Activated gamma-delta T cell (primary cell): ENCODE results near the gene KRT16.
"Not testable (repeated sequence)": the region's sequence is repeated elsewhere in the genome, so short reads cannot be mapped to it uniquely, and the experiment has no call there.

Source experiments
- DNase-seq: peaks from one replicate; lab custom pipeline; 2025; lab: John Stamatoyannopoulos, UW

The KRT16 gene

GRCh38 chr17:41583137-41584127 lies 29.1 kb downstream of the KRT16 start:
- no peak for DNase-seq

DNA sequence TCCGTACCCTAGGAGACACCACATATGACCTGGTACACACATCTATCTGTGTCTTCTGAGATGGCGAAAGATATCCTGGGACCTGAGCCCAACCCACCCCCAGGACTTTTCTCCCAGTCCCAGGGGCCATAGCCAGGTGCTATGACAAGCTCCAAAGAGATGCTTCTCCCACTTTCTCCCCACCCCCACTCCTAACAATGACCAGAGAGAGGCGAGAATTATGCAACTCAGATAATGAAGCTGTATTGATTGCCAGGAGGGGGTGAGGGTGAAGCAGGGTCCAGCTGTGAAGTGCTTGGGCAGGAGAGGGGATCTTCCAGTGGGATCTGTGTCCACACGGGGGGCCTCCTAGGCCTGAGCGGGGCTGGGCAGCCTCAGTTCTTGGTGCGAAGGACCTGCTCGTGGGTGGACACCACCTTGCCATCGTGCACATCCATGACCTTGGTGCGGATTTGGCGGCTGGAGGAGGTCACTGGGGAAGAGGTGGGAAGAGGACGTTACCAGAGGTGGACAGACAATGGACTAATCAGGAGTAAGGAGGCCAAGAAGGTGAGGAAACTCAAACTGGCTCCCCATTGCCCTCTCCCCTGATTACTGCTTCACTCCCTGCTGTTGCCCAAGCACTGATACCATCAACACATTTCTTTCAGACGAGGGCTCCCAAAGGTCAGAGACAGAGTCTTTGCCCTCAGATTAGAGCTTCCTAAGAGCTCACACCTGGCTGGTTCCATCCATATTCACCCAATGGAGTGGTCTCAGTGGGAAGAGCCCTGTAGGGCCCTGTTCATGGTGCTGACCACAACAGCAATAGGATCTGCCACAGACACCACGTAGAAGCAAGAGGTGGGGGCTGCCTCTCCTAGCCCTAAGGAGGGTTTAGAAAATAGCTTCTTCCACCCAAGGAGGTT lies 30.3 kb downstream of the KRT16 start:
- not testable (repeated sequence) for DNase-seq

- DNase-seq: no peak
Measured at GRCh38 chr17:41581366-41582060, 31.1 kb downstream of the KRT16 start.

DNA sequence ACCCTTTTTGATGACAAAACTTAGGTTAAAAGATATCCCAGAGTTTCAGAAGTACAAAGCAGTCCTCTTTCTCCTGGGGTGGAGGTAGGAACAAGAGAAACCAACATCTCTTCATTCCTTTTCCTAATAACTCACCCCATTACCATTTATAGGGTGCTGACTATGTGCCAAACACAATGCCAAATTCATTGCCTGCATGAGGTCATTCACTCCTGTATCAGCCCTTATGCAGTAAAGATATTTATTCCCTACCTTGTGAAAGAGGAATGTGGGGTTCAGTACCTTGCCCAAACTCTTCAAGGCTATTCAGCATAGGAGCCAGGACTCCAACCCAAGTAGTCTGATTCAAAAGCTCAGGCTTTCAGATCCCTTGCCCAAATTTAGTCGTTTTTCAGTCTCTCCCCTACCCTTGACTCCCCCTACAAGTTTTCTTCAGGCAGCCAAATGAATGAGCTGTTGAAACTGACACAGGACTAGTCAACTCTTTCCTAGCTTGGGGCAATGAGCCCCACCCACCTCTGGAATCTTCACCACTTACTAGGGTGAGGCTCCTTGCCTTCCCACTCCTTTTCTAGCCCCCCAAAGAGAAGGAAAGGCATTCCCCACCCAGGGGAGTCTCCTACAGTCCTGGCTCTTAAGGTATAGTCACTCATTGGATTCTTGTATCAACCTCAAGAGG lies 31.7 kb downstream of the KRT16 start:
- DNase-seq: no peak

DNA sequence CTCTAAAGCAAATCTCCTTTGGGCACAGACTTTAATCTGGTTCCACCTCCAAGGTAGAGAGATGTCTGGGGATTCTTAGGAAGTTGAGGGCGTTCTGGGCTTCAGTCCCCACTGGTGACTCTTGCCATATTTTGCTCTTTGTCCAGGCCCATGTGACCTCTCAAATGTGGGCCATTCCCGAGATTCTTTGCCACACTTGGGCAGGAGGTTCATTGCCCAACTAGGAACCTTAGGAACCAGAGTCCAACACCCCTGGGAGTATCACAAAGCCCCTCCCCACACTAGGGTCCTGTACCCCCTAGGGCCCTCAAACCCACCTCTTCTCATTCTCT lies 32.4 kb downstream of the KRT16 start:
- DNase-seq: no peak

- no peak for DNase-seq
Measured at GRCh38 chr17:41579484-41580243, 32.9 kb downstream of the KRT16 start.

GRCh38 chr17:41578971-41579370 lies 33.6 kb downstream of the KRT16 start:
- no peak for DNase-seq

- DNase-seq: no peak
Measured at GRCh38 chr17:41578538-41578937, 34.0 kb downstream of the KRT16 start.

DNA sequence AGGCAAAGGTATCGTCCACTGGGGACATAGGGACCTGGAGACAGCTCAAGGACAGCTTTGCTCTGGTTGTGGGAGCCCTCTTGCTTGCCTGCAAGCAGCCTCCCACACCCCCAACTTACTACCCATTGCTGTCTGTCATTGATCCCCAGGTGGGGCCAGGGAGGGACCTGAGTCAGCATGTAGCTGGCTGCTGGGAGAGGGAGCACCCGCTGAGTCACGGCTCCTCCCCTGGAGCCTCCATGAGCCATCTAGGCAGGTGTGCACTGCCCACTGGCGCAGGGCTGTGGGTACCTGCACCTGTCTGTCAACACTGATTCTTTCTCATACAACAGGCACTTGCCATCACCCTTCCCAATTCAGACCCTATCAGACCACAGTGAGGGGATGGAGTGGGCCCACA lies 35.8 kb downstream of the KRT16 start:
- not testable (repeated sequence) for DNase-seq

- DNase-seq: no peak
Measured at GRCh38 chr17:41575336-41575735, 37.2 kb downstream of the KRT16 start.

DNA sequence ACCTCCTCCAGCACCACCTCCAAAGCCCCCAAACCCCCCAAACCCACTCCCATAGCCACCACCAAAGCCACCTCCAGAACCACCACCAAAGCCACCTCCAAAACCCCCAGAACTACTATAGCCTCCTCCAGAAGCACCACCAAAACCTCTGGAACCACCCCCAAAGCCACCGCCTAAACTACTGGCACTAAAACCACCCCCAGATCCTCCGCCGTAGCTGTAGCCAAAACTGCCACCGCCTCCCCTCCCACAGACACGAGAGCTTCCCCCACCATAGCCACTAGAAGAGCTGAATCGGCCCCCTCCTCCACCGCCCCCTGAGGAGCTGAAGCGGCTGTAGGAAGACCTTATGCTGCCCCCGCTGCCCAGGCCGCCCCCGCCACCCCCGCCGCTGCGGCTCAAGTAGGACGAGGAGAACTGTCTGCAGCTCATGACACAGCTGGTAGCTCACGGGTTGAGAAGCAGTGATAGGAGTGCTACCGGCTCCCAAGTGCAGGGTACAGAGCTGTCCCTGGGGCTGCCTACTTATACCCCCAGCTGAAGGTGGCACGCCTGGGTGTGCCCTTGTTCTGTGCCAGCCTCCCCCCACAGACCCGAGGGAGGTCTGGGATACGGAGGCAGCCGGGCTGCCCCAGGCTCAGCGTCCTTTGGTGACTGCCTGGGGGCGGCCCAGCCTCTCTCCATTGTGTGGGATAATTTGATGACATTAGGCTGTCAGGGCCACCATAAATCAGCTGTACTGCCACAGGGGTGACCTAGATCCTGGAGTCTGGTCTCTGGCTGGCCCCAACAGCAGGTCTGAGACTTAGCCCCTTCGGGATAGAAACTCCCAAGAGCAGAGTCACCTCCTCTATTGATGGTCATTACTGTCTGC lies 40.8 kb downstream of the KRT16 start, which contains the start of gene KRT9:
Gene KRT9, minus strand, starts transcription at position 499 of the 874 bp plus-strand sequence. Its CDS starts 67 bp downstream, at position 432.
- no peak for DNase-seq

GRCh38 chr17:41567317-41567716 lies 45.2 kb downstream of the KRT16 start:
- DNase-seq: no peak

DNA sequence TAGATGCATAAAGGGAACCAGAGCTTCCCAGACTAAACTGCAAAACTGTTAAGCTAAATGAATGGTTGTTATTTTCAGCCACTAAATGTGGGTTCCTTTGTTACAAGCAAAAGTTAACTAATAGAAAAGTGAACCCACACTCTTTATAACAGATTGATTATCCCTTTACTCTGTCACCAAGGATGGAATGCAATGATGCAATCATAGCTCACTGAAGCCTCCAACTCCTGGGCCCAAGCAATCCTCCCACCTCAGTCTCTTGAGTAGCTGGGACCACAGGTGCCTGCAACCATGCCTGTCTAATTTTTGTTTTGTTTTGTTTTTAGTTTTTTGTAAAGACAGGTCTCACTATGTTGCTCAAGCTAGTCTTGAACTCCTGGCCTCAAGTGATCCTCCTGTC lies 47.2 kb downstream of the KRT16 start:
- DNase-seq: no peak

GRCh38 chr17:41563607-41564170 lies 48.9 kb downstream of the KRT16 start:
- no peak for DNase-seq

GRCh38 chr17:41561554-41561953 lies 51.0 kb downstream of the KRT16 start:
- no peak for DNase-seq
